CD4-positive, alpha-beta memory T cell (primary cell): ENCODE results near the gene ETV6. TPM values are rescaled to one million over a fixed set of nuclear protein-coding genes. Genes with fewer than 3 reads are reported as not detected.

ENCODE experiments used
- CTCF ChIA-PET: fragments of 350-600 bp; sonication (Branson Sonifier 250); formaldehyde crosslinking; loops from one replicate; lab custom pipeline; 2021; ENCODE audit warnings: inconsistent platforms; ENCODE audit not compliant: partially characterized antibody; lab: Charles Lee
- POLR2A ChIA-PET: fragments of 350-600 bp; sonication (Branson Sonifier 250); formaldehyde crosslinking; loops from one replicate; lab custom pipeline; 2021; ENCODE audit not compliant: partially characterized antibody; lab: Charles Lee
- DNase-seq, 5 donors: peaks; one replicate each; pipeline versions ENCODE4 v3.0.0 to v3.0.0-alpha.2; 2020 to 2022; ENCODE audit warnings: mixed read lengths in 1 of 5
- H3K27ac ChIP-seq: one replicate; pipeline ENCODE4 v1.7.0; 2013; ENCODE audit warnings: low read depth, low read length
- H3K27me3 ChIP-seq: 2 replicates; pipeline ENCODE4 v1.7.0; 2013; ENCODE audit warnings: mild to moderate bottlenecking, low read length, moderate library complexity; ENCODE audit not compliant: insufficient read depth
- H3K36me3 ChIP-seq: 2 replicates; pipeline ENCODE4 v1.7.0; 2013; ENCODE audit warnings: mild to moderate bottlenecking, low read length, moderate library complexity; ENCODE audit not compliant: insufficient read depth
- H3K4me1 ChIP-seq: 2 replicates; pipeline ENCODE4 v1.7.0; 2013; ENCODE audit warnings: mild to moderate bottlenecking, low read length, moderate library complexity; ENCODE audit not compliant: insufficient read depth
- H3K4me3 ChIP-seq, 2 donors: one replicate each; pipeline ENCODE4 v1.7.0; 2013; ENCODE audit warnings: low read length in 2 of 2, mild to moderate bottlenecking in 1 of 2
- H3K9me3 ChIP-seq, 2 donors: one replicate each; pipeline ENCODE4 v1.7.0; 2013; ENCODE audit warnings: low read length in 2 of 2, control low read depth in 1 of 2; ENCODE audit not compliant: control insufficient read depth in 1 of 2
- H3K27ac Mint-ChIP-seq, 7 donors: one replicate each; pipeline ENCODE4 v1.8.0; 2020 to 2021; ENCODE audit warnings: mixed read lengths in 7 of 7, mild to moderate bottlenecking in 6 of 7, inconsistent platforms in 3 of 7, moderate library complexity in 3 of 7
- H3K27me3 Mint-ChIP-seq, 2 donors: one replicate each; pipeline ENCODE4 v1.8.0; 2020 to 2021; ENCODE audit warnings: mixed read lengths in 2 of 2
- H3K36me3 Mint-ChIP-seq, 2 donors: one replicate each; pipeline ENCODE4 v1.8.0; 2020 to 2021; ENCODE audit warnings: mixed read lengths in 2 of 2, inconsistent platforms in 1 of 2, mild to moderate bottlenecking in 1 of 2
- H3K4me1 Mint-ChIP-seq, 4 donors: one replicate each; pipeline ENCODE4 v1.8.0; 2020 to 2021; ENCODE audit warnings: mixed read lengths in 4 of 4, mild to moderate bottlenecking in 1 of 4
- H3K4me3 Mint-ChIP-seq, 8 donors: one replicate each; pipeline ENCODE4 v1.8.0; 2020 to 2021; ENCODE audit warnings: mixed read lengths in 8 of 8, mild to moderate bottlenecking in 7 of 8, moderate library complexity in 6 of 8, inconsistent platforms in 3 of 8
- H3K9me3 Mint-ChIP-seq, 8 donors: one replicate each; pipeline ENCODE4 v1.8.0; 2020 to 2021; ENCODE audit warnings: mixed read lengths in 8 of 8, mild to moderate bottlenecking in 5 of 8, inconsistent platforms in 3 of 8, moderate library complexity in 1 of 8
- intact Hi-C: fragments of 100-400 bp; cut with micrococcal nuclease; formaldehyde crosslinking; loops from one replicate; pipeline ENCODE4 v1.15.1; 2023
- polyA plus RNA-seq, 2 donors: library from polyadenylated mRNA; unstranded; fragments of 300-500 nt; fragmentation: Illumina TruSeq; gene quantifications; one replicate each; pipeline ENCODE4 v1.2.3, GENCODE V29; 2021
- total RNA-seq, 2 experiments: library from RNA; stranded (reverse); gene quantifications; one replicate each; pipeline ENCODE4 v1.2.3, GENCODE V29; 2021

Gene ETV6
- total and polyA plus RNA-seq, 4 experiments from 2014 or later: 3.3 to 43.9 (median 25.7) TPM

DNA sequence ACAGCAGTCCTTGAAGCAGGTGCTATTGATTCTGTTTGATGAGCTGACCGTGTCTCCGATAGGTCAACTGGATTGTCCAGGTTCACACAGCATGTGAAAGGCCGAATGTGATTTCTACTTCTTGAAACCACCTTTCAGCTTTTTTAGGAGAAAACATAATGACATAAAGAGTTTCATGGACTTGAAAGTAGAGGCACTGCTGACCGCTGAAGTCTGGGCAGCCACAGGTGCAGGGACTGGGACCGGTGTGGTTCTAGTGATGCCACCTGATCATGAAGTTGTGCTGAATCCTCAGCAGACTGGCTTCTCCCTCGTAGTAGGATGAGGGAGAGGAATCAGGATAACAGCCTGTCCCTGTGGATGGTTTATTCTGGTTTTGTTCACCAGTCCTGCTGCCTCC lies 108.1 kb downstream of the ETV6 start:
- Histone ChIP-seq H3K4me3 (no peak overlapping the region), H3K27ac (no peak overlapping the region), H3K9me3 (no peaks in the 10 kb centered on the region), H3K36me3 (peaks cover 6% of the 10 kb centered on the region), H3K4me1 (peaks cover 20% of the 10 kb centered on the region), H3K27me3 (no peaks in the 10 kb centered on the region)
- peaks cover 21 to 36% (median 32%) of the 10 kb centered on the region in 4 donors for H3K4me1 Mint-ChIP-seq
- no peak overlapping the region for H3K4me3 Mint-ChIP-seq
- H3K9me3 Mint-ChIP-seq: no peaks in the 10 kb centered on the region
- intact Hi-C loops: no loop called here
- no peaks in the 10 kb centered on the region for H3K27me3 Mint-ChIP-seq
- no peak overlapping the region for H3K27ac Mint-ChIP-seq
- CTCF ChIA-PET: interaction anchor here (2.9 kb wide), 1 partner anchor 276 kb away, joined by 14 read pairs; no protein-coding TSS in a partner anchor
- H3K36me3 Mint-ChIP-seq: peaks cover 39 to 54% of the 10 kb centered on the region in 2 donors
- POLR2A ChIA-PET: interaction anchor here (0.7 to 1.3 kb wide), 2 partner anchors 10 to 252 kb away, joined by 3 to 4 read pairs; no protein-coding TSS in a partner anchor
- no peak for DNase-seq

- POLR2A ChIA-PET: interaction anchor here (0.9 to 1.3 kb wide), 2 partner anchors 16 to 252 kb away, joined by 3 read pairs; no protein-coding TSS in a partner anchor
- H3K4me1 Mint-ChIP-seq: peaks cover 22 to 42% (median 37%) of the 10 kb centered on the region in 4 donors
- DNase-seq: no peak
- CTCF ChIA-PET: interaction anchor here (2.9 kb wide), 1 partner anchor 275 kb away, joined by 14 read pairs; no protein-coding TSS in a partner anchor
- H3K27me3 Mint-ChIP-seq: no peaks in the 10 kb centered on the region
- H3K27ac Mint-ChIP-seq: peak overlapping the region in 2 of 7 donors; percentile 38 to 90
- intact Hi-C loops: no loop called here
- no peak overlapping the region for H3K27ac ChIP-seq
- peaks cover 5% of the 10 kb centered on the region for H3K36me3 ChIP-seq
- H3K9me3 ChIP-seq: no peaks in the 10 kb centered on the region
- no peak overlapping the region for H3K4me3 Mint-ChIP-seq
- peaks cover 0 to 1% (median 0%) of the 10 kb centered on the region in 8 donors for H3K9me3 Mint-ChIP-seq
- no peaks in the 10 kb centered on the region for H3K27me3 ChIP-seq
- peaks cover 34 to 50% of the 10 kb centered on the region in 2 donors for H3K36me3 Mint-ChIP-seq
- peaks cover 25% of the 10 kb centered on the region for H3K4me1 ChIP-seq
- no peak overlapping the region for H3K4me3 ChIP-seq
These were observed 108.6 kb downstream of the ETV6 start for GRCh38 chr12:11758087-11758486.

DNA sequence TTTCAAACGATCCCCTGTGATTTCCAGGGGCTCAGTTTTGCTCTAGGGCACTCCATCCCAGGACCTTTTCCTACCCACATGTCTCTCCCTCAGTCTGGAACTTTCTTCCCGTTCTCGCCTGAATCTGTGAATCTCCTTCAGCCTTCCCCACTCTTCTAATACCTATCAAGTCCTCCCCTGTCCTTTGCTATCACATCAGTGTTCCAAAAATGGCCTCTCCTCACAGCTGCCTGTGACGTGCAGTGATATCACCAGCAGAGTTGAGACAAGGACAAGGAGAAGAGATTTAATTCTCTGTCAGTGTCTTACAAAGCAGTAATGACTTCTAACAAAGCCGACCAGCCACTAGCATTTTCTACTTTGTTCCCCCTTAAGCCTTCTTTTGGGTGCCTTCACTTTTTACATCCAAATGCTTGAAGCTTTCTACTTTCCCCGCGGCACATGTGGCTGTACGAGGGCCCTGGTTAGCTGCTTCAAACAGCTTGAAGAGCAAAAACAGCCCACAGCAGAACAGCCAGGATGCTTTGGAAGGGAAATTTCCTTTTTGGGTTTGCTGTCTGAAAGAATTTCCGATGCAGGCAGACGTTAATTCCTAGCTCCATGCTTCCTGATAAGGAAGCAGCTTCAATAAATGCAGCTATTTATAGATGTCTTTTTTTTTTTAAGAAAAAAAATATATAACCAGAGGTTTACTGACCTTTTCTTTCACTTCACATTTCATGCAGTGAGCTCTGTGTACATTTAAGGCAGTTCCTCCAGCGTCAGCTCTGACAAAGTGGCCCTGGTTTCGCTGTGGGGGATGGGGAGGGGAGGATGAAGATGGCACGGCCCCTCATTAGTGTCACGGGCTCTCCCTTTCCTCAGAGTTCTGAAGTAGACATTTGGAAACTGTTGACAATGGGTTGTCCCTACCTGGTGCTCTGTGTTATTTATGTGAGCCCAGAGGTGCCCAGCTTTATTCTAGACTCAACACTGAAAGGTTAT lies 109.3 kb downstream of the ETV6 start:
- H3K36me3 Mint-ChIP-seq: peaks cover 26 to 43% of the 10 kb centered on the region in 2 donors
- peak overlapping the region in 1 of 8 donors; percentile 23 for H3K4me3 Mint-ChIP-seq
- intact Hi-C loops: no loop called here
- H3K9me3 ChIP-seq: no peaks in the 10 kb centered on the region
- peaks cover 24 to 49% (median 41%) of the 10 kb centered on the region in 4 donors for H3K4me1 Mint-ChIP-seq
- peaks cover 0 to 4% (median 0%) of the 10 kb centered on the region in 8 donors for H3K9me3 Mint-ChIP-seq
- CTCF ChIA-PET: interaction anchor here (0.7 to 2.9 kb wide), 3 partner anchors 27 to 576 kb away, joined by 3 to 14 read pairs (median 3); no protein-coding TSS in a partner anchor
- DNase-seq: peak in 1 of 5 donors; percentile 25
- H3K27me3 ChIP-seq: no peaks in the 10 kb centered on the region
- H3K36me3 ChIP-seq: no peaks in the 10 kb centered on the region
- H3K27ac ChIP-seq: no peak overlapping the region
- H3K27ac Mint-ChIP-seq: peak overlapping the region; percentile 33 to 90 (median 68)
- no peaks in the 10 kb centered on the region for H3K27me3 Mint-ChIP-seq
- POLR2A ChIA-PET: interaction anchor here (0.9 to 1.3 kb wide), 3 partner anchors 15 to 251 kb away, joined by 3 read pairs; no protein-coding TSS in a partner anchor
- peaks cover 30% of the 10 kb centered on the region for H3K4me1 ChIP-seq
- H3K4me3 ChIP-seq: no peak overlapping the region

GRCh38 chr12:11759494-11759878 lies 110.0 kb downstream of the ETV6 start:
- H3K4me3 ChIP-seq: no peak overlapping the region
- DNase-seq: no peak
- H3K36me3 ChIP-seq: no peaks in the 10 kb centered on the region
- peak overlapping the region in 5 of 7 donors; percentile 33 to 87 (median 77) for H3K27ac Mint-ChIP-seq
- peaks cover 35% of the 10 kb centered on the region for H3K4me1 ChIP-seq
- intact Hi-C loops: no loop called here
- CTCF ChIA-PET: interaction anchor here (0.9 to 2.9 kb wide), 2 partner anchors 27 to 274 kb away, joined by 3 to 14 read pairs; no protein-coding TSS in a partner anchor
- no peak overlapping the region for H3K27ac ChIP-seq
- H3K27me3 ChIP-seq: no peaks in the 10 kb centered on the region
- H3K9me3 ChIP-seq: no peaks in the 10 kb centered on the region
- peaks cover 26 to 56% (median 46%) of the 10 kb centered on the region in 4 donors for H3K4me1 Mint-ChIP-seq
- POLR2A ChIA-PET: interaction anchor here (1.3 kb wide), 1 partner anchor 16 kb away, joined by 3 read pairs; no protein-coding TSS in a partner anchor
- H3K36me3 Mint-ChIP-seq: peaks cover 20 to 38% of the 10 kb centered on the region in 2 donors
- H3K4me3 Mint-ChIP-seq: no peak overlapping the region
- H3K9me3 Mint-ChIP-seq: peaks cover 0 to 4% (median 0%) of the 10 kb centered on the region in 8 donors
- H3K27me3 Mint-ChIP-seq: no peaks in the 10 kb centered on the region

GRCh38 chr12:11759899-11760298 lies 110.4 kb downstream of the ETV6 start:
- Mint-ChIP-seq H3K4me3 (no peak overlapping the region), H3K27ac (peak overlapping the region in 5 of 7 donors; percentile 33 to 87 (median 77)), H3K4me1 (peaks cover 28 to 59% (median 49%) of the 10 kb centered on the region in 4 donors), H3K9me3 (peaks cover 0 to 4% (median 0%) of the 10 kb centered on the region in 8 donors), H3K27me3 (no peaks in the 10 kb centered on the region), H3K36me3 (peaks cover 16 to 35% of the 10 kb centered on the region in 2 donors)
- ChIA-PET POLR2A (interaction anchor here (1.3 kb wide), 1 partner anchor 15 kb away, joined by 3 read pairs; no protein-coding TSS in a partner anchor), CTCF (interaction anchor here (1.0 to 2.9 kb wide), 2 partner anchors 10 to 273 kb away, joined by 4 to 14 read pairs; no protein-coding TSS in a partner anchor)
- Histone ChIP-seq H3K4me3 (no peak overlapping the region), H3K27ac (no peak overlapping the region), H3K9me3 (no peaks in the 10 kb centered on the region), H3K4me1 (peaks cover 39% of the 10 kb centered on the region), H3K27me3 (no peaks in the 10 kb centered on the region), H3K36me3 (no peaks in the 10 kb centered on the region)
- intact Hi-C loops: loop anchor here (5.0 kb wide), 1 partner anchor 33 kb away; no protein-coding TSS in a partner anchor
- DNase-seq: no peak

DNA sequence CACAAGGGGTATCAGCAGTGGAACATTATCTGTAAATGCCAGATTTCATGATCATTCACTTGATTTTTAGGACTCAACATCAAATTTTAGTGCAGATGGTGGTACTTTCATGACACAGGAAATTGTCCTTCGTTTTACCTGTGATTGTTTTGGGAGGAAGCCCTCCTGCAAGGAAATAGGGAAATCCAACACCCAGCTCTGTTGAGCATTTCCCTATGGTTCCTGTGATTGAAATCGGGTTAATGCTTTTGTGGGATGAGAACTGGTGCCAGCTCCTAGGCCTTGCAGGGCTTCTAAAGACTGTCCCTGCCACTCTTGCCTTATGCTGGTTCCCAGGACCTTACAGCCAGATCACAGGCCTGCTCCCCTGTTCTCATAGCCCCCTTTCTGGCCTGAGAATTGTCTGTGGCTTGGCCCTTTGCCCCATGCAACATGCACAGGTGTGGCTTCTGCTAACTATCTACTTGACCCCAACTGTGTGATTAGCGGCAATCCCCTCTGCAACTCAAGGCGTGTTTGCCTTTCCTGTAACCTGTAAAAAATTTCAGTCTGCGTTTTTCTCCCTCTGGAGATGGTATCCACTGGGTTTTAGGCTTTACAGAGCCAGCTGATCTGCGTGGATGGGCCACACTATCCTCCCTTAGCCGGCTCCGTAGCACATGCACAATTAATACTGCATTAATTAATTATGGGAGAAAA lies 112.5 kb downstream of the ETV6 start:
- Histone ChIP-seq H3K27ac (no peak overlapping the region), H3K4me1 (peaks cover 60% of the 10 kb centered on the region), H3K4me3 (no peak overlapping the region), H3K27me3 (no peaks in the 10 kb centered on the region), H3K9me3 (no peaks in the 10 kb centered on the region), H3K36me3 (no peaks in the 10 kb centered on the region)
- no peak for DNase-seq
- Mint-ChIP-seq H3K4me1 (peaks cover 48 to 80% (median 70%) of the 10 kb centered on the region in 4 donors), H3K9me3 (peaks cover 0 to 4% (median 0%) of the 10 kb centered on the region in 8 donors), H3K27ac (peak overlapping the region; percentile 5 to 86 (median 73)), H3K36me3 (peaks cover 3 to 20% of the 10 kb centered on the region in 2 donors), H3K27me3 (no peaks in the 10 kb centered on the region), H3K4me3 (peak overlapping the region in 7 of 8 donors; percentile 14 to 58 (median 21))
- intact Hi-C loops: loop anchor here (5.0 kb wide), 1 partner anchor 35 kb away; no protein-coding TSS in a partner anchor
- ChIA-PET CTCF (interaction anchor here (0.9 to 1.5 kb wide), 2 partner anchors 8 to 31 kb away, joined by 3 read pairs; no protein-coding TSS in a partner anchor), POLR2A (interaction anchor here (1.2 kb wide), 1 partner anchor 30 kb away, joined by 4 read pairs; no protein-coding TSS in a partner anchor)
